WI38 (cell line): ENCODE results near the gene NEDD4L.
"Not testable (repeated sequence)": the region's sequence is repeated elsewhere in the genome, so short reads cannot be mapped to it uniquely, and the experiment has no call there.

ENCODE experiments used
- H3K4me3 ChIP-seq: 2 replicates; pipeline ENCODE4 v1.5.1; 2011; ENCODE audit warnings: low read depth, mild to moderate bottlenecking, control low read depth, low read length
- CTCF ChIP-seq: IDR thresholded peaks from 2 replicates; pipeline ENCODE4 v1.5.1; 2012; ENCODE audit warnings: low read depth, mild to moderate bottlenecking, control low read depth, low read length

Gene NEDD4L

GRCh38 chr18:58163004-58163590 is 119.1 kb downstream of the NEDD4L start:
- no peak overlapping the region for H3K4me3 ChIP-seq
- TF ChIP-seq CTCF, result no peak

- no peak for TF ChIP-seq CTCF
Measured at GRCh38 chr18:58166278-58166844, 122.3 kb downstream of the NEDD4L start.

GRCh38 chr18:58167073-58167472 is 123.0 kb downstream of the NEDD4L start:
- no peak for TF ChIP-seq CTCF
- no peak overlapping the region for H3K4me3 ChIP-seq

More at GRCh38 chr18:58166278-58166844, 122.3 kb downstream of the NEDD4L start:
- H3K4me3 ChIP-seq, result no peak overlapping the region

- TF ChIP-seq CTCF, result no peak
Measured at GRCh38 chr18:58168221-58168620, 124.2 kb downstream of the NEDD4L start.

GRCh38 chr18:58168993-58169392 is 125.0 kb downstream of the NEDD4L start:
- no peak for TF ChIP-seq CTCF
- no peak overlapping the region for H3K4me3 ChIP-seq

More at GRCh38 chr18:58168221-58168620, 124.2 kb downstream of the NEDD4L start:
- H3K4me3 ChIP-seq, result no peak overlapping the region

GRCh38 chr18:58169472-58169871 is 125.4 kb downstream of the NEDD4L start:
- no peak for TF ChIP-seq CTCF
- no peak overlapping the region for H3K4me3 ChIP-seq

GRCh38 chr18:58170036-58170435 is 126.0 kb downstream of the NEDD4L start:
- not testable (repeated sequence) for H3K4me3 ChIP-seq

- H3K4me3 ChIP-seq, result no peak overlapping the region
- no peak for TF ChIP-seq CTCF
Measured at GRCh38 chr18:58172031-58172430, 128.0 kb downstream of the NEDD4L start.
